Stomach (tissue), 4 donors: ENCODE results near the gene KRT83.

Experiments used
- POLR2A ChIP-seq, 4 donors: fragments of 450-650 bp; IDR thresholded peaks; one replicate each; pipeline ENCODE4 v1.6.1; 2016; ENCODE audit warnings: antibody characterized with exemption in 4 of 4, control low read depth in 2 of 4, mild to moderate bottlenecking in 1 of 4, moderate library complexity in 1 of 4
- POLR2AphosphoS5 ChIP-seq, 3 donors: sonication (generic); formaldehyde crosslinking; IDR thresholded peaks; one replicate each; pipeline ENCODE4 v1.6.1; 2016; ENCODE audit warnings: antibody characterized with exemption in 3 of 3
- TF ChIP-seq, protein P1 (sequence below), 7 experiments: fragments of 450-650 bp in 4 of 7; fragments of 200-600 bp in 3 of 7; sonication (generic) in 3 of 7; IDR thresholded peaks; one replicate each; pipeline ENCODE4 v1.5.1; 2016 to 2019; ENCODE audit warnings: antibody characterized with exemption in 7 of 7, control low read depth in 2 of 7, mild to moderate bottlenecking in 1 of 7

DNA sequence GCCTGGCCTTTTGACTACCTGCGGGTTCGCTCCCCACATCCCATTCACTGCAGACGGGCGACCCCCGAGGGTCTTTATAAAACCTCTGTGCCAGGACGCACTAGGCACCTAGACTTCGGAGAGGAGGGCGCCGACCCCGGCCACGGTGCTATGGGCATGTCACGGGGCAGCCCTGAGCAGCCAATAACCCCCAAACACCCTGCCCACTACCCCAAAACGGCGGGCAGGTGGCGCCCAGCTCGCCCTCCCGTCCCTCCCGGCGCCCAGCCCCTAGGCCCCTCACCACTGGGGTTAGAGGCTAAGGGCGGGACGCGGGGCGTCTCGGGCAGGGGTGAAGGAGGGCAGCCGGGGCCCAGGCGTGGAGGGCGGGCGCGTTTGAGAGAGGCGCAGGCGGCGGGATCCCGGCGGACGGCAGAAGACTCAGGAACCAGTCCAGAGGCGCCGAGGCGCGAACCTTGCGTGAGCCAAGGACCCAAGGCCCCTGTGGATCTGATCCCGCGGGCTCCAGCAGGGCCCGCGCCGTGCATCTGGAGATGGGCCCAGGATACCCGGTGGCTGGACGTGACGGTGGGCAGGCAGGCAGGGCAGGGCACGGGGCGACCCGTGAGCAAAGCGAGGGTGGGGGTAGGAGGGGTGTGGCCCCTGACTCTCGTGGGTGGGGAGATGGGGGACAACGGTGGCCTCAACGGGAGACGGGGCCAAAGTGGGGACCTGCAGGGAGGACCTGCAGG is 35.0 kb upstream of the KRT83 start:
- no peak for TF ChIP-seq POLR2AphosphoS5 (IDR thresholded peaks at IDR 0.05)
- TF ChIP-seq, protein P1, sequence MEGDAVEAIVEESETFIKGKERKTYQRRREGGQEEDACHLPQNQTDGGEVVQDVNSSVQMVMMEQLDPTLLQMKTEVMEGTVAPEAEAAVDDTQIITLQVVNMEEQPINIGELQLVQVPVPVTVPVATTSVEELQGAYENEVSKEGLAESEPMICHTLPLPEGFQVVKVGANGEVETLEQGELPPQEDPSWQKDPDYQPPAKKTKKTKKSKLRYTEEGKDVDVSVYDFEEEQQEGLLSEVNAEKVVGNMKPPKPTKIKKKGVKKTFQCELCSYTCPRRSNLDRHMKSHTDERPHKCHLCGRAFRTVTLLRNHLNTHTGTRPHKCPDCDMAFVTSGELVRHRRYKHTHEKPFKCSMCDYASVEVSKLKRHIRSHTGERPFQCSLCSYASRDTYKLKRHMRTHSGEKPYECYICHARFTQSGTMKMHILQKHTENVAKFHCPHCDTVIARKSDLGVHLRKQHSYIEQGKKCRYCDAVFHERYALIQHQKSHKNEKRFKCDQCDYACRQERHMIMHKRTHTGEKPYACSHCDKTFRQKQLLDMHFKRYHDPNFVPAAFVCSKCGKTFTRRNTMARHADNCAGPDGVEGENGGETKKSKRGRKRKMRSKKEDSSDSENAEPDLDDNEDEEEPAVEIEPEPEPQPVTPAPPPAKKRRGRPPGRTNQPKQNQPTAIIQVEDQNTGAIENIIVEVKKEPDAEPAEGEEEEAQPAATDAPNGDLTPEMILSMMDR (IDR thresholded peaks at IDR 0.05) = no peak
- TF ChIP-seq POLR2A (IDR thresholded peaks at IDR 0.05) = no peak
